Pancreas (tissue), 10 donors: ENCODE measurements around the gene RPEL1. TPM values are rescaled to one million over a fixed set of nuclear protein-coding genes. Genes with fewer than 3 reads are reported as not detected.

Experiments used
- ATAC-seq, 4 donors: fragments of 200-7000 bp; cut with Tn5 transposase; one replicate each; pipeline versions ENCODE4 v1.8.0 to v1.9.1; 2020; ENCODE audit warnings: mild to moderate bottlenecking in 4 of 4, moderate library complexity in 4 of 4
- DNase-seq, 6 donors: peaks; one replicate each; pipeline ENCODE4 v3.0.0-alpha.2; 2020
- FAIRE-seq: peaks from 2 replicates; lab custom pipeline; 2012; peaks lifted over from hg19 to GRCh38; lab: Jason Lieb, UNC
- H3K27ac ChIP-seq, 4 donors: fragments of 200-600 bp; sonication (generic); 1 replicate in 3 of 4; 2 replicates in 1 of 4; pipeline versions ENCODE4 v1.5.0 to v1.8.0; 2020
- H3K27me3 ChIP-seq, 4 donors: fragments of 200-600 bp; one replicate each; pipeline ENCODE4 v1.8.0; 2021
- H3K36me3 ChIP-seq, 3 donors: fragments of 200-600 bp; sonication (generic) in 1 of 3; one replicate each; pipeline versions ENCODE4 v1.5.0 to v1.8.0; 2020 to 2021
- H3K4me1 ChIP-seq, 3 donors: fragments of 200-600 bp; one replicate each; pipeline ENCODE4 v1.8.0; 2021
- H3K4me3 ChIP-seq, 4 donors: fragments of 200-600 bp; sonication (generic) in 2 of 4; one replicate each; pipeline versions ENCODE4 v1.5.0 to v1.8.0; 2020 to 2021
- H3K9me3 ChIP-seq, 4 donors: fragments of 200-600 bp; one replicate each; pipeline ENCODE4 v1.8.0; 2021
- CTCF ChIP-seq, 4 donors: fragments of 200-600 bp; sonication (generic) in 3 of 4; IDR thresholded peaks; one replicate each; pipeline versions ENCODE4 v1.5.0 to v1.8.0; 2021; ENCODE audit warnings: antibody characterized with exemption in 4 of 4
- WGBS, 2 donors: extraction: QIAGEN DNeasy Blood & Tissue Kit; methylation state at CpG; one replicate each; pipeline ENCODE4 v1.1.7; 2013; 5-methylcytosine and 5-hydroxymethylcytosine counted together
- intact Hi-C, 3 donors: fragments of 100-400 bp; cut with DNase I; formaldehyde crosslinking; loops; one replicate each; pipeline versions ENCODE4 v1.11.1 to v1.14.2; 2022
- polyA plus RNA-seq, 2 donors: library from polyadenylated mRNA; stranded (reverse); fragments of 200-250 nt; gene quantifications; one replicate each; pipeline ENCODE4 v1.2.3, GENCODE V29; 2013
- total RNA-seq, 6 donors: library from RNA; stranded (reverse); fragmentation: NEBNext Ultra II Directional in 4 of 6; extraction: Animal tissue kit (Norgen Biotek cat#: 25700) in 4 of 6; gene quantifications; one replicate each; pipeline versions ENCODE4 v1.2.1 to v1.2.4, GENCODE V29; 2021 to 2023
- donor health status: healthy with polysubstance abuse.
- donor health status: DM: no; HTN: no; CAD: no; lungs with moderate emphysema.
- donor health status: DM: no; HTN: no; CAD: no.
- donor health status: control.
- donor health status: control.
- donor health status: Bipolar disorder and iron deficiency.
- donor health status: DM: yes; HTN: yes; CAD: no.
- donor health status: DM: no; HTN: no; CAD: no.
- donor health status: DM: no; HTN: no; CAD: no.
- donor health status: DM: yes; HTN: yes; CAD: no.

Gene RPEL1
- total and polyA plus RNA-seq, 8 donors, result not detected

- WGBS, 2 donors, result 3 to 4% methylated on average over 14 of the region's 14 CpGs
- DNase-seq, result no peak
- no peak for FAIRE-seq
These were observed 36.1 kb downstream of the RPEL1 start for GRCh38 chr10:103281753-103282152.

DNA sequence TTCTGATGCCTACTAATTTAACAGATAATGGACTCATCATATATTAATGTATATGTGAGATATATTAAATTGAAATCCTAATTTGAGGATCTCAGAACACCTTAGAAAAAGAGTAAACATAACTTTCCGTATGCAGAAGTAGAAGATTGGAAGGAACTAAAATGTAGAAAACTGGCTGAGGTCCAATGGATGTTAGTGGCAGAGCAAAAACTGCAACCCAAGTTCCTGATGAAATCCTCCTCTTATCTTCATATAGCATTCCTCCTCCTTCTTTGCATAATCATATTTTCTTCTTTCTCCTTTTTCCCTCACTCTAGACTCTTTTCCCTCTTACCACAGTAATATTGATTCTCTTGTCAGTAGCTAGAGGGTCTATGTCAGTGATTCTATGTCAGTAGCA lies 37.3 kb downstream of the RPEL1 start:
- DNase-seq (no peak), FAIRE-seq (no peak), ATAC-seq (no peak)
- Histone ChIP-seq H3K36me3 (no peaks in the 10 kb centered on the region), H3K9me3 (no peaks in the 10 kb centered on the region), H3K4me1 (no peaks in the 10 kb centered on the region), H3K27ac (no peak overlapping the region), H3K4me3 (no peak overlapping the region), H3K27me3 (peaks cover 0 to 19% (median 4%) of the 10 kb centered on the region in 4 donors)
- intact Hi-C loops, result no loop called here
- WGBS, 2 donors, result 43 to 52% methylated on average over 1 of the region's 1 CpG
- no peak for TF ChIP-seq CTCF (IDR thresholded peaks at IDR 0.05)

More at GRCh38 chr10:103281753-103282152, 36.1 kb downstream of the RPEL1 start:
- no peaks in the 10 kb centered on the region for H3K9me3 ChIP-seq
- peaks cover 0 to 30% (median 6%) of the 10 kb centered on the region in 4 donors for H3K27me3 ChIP-seq
- peaks cover 0 to 3% (median 0%) of the 10 kb centered on the region in 3 donors for H3K4me1 ChIP-seq
- intact Hi-C loops, result no loop called here
- H3K36me3 ChIP-seq, result no peaks in the 10 kb centered on the region
- H3K27ac ChIP-seq, result no peak overlapping the region
- no peak overlapping the region for H3K4me3 ChIP-seq
- ATAC-seq, result peak in 2 of 4 donors; percentile 32 to 36
- TF ChIP-seq CTCF (IDR thresholded peaks at IDR 0.05), result no peak

DNA sequence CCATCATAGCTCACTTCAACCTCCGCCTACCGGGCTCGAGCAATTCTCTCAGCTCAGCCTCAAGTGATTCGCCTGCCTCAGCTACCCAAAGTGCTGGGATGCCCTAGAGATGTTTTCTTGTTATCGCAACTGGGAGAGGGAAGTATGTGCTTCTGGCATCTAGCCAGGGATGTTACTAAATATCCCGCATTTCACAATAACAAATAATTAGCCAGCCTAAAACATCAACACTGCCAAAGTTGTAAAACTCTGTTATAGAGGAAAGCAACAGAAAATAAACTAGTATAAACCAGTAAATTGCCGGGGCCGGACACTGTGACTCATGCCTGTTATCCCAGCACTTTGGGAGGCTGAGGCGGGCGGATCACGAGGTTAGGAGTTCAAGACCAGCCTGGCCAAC lies 38.5 kb downstream of the RPEL1 start:
- no peak for FAIRE-seq
- Histone ChIP-seq H3K36me3 (no peaks in the 10 kb centered on the region), H3K9me3 (no peaks in the 10 kb centered on the region), H3K4me1 (no peaks in the 10 kb centered on the region), H3K27me3 (peaks cover 0 to 14% (median 1%) of the 10 kb centered on the region in 4 donors), H3K27ac (no peak overlapping the region), H3K4me3 (no peak overlapping the region)
- 70 to 86% methylated on average over 11 of the region's 11 CpGs for WGBS, 2 donors
- TF ChIP-seq CTCF (IDR thresholded peaks at IDR 0.05), result no peak
- intact Hi-C loops, result no loop called here
- DNase-seq, result no peak
- no peak for ATAC-seq

- FAIRE-seq, result no peak
These were observed 42.3 kb downstream of the RPEL1 start for GRCh38 chr10:103287992-103288391.

More at GRCh38 chr10:103287992-103288391, 42.3 kb downstream of the RPEL1 start:
- Histone ChIP-seq H3K27me3 (no peaks in the 10 kb centered on the region), H3K27ac (no peak overlapping the region), H3K36me3 (no peaks in the 10 kb centered on the region), H3K4me1 (no peaks in the 10 kb centered on the region), H3K9me3 (no peaks in the 10 kb centered on the region), H3K4me3 (no peak overlapping the region)
- DNase-seq (no peak), ATAC-seq (no peak)
- TF ChIP-seq CTCF (IDR thresholded peaks at IDR 0.05), result no peak
- intact Hi-C loops, result no loop called here
- 68 to 69% methylated on average over 5 of the region's 5 CpGs for WGBS, 2 donors
